GM23338 (cell line): ENCODE data around the gene UNC79. TPM values are rescaled to one million over a fixed set of nuclear protein-coding genes. Genes with fewer than 3 reads are reported as not detected.

Source experiments
- ATAC-seq: fragments of 200-7000 bp; cut with Tn5 transposase; 3 replicates; pipeline ENCODE4 v1.9.1; 2020
- DNase-seq: peaks from one replicate; pipeline ENCODE4 v3.0.0-alpha.2; 2015; ENCODE audit warnings: low spot score
- H2AFZ ChIP-seq: fragments of 200-600 bp; sonication (generic); 2 replicates; pipeline ENCODE4 v1.8.0; 2016; ENCODE audit warnings: antibody characterized with exemption, mild to moderate bottlenecking, moderate library complexity
- H3F3A ChIP-seq: fragments of 200-600 bp; sonication (generic); replicated peaks from 2 replicates; pipeline ENCODE4 v1.8.0; 2017; ENCODE audit warnings: antibody characterized with exemption, mixed run types, low read depth
- H3K27ac ChIP-seq: fragments of 200-600 bp; sonication (generic); 2 replicates; pipeline ENCODE4 v1.6.1; 2016; ENCODE audit warnings: low read depth
- H3K27me3 ChIP-seq: fragments of 200-600 bp; sonication (generic); 2 replicates; pipeline ENCODE4 v1.8.0; 2016; ENCODE audit warnings: mild to moderate bottlenecking, mixed run types, moderate library complexity; ENCODE audit not compliant: insufficient read depth
- H3K36me3 ChIP-seq: fragments of 200-600 bp; sonication (generic); 2 replicates; pipeline ENCODE4 v1.8.0; 2016; ENCODE audit warnings: mild to moderate bottlenecking; ENCODE audit not compliant: insufficient read depth
- H3K4me1 ChIP-seq: fragments of 200-600 bp; sonication (generic); 2 replicates; pipeline ENCODE4 v1.8.0; 2016; ENCODE audit warnings: mild to moderate bottlenecking, moderate library complexity; ENCODE audit not compliant: insufficient read depth
- H3K4me2 ChIP-seq: fragments of 200-600 bp; sonication (generic); 2 replicates; pipeline ENCODE4 v1.7.1; 2017; ENCODE audit warnings: mixed run types
- H3K4me3 ChIP-seq: fragments of 200-600 bp; sonication (generic); 2 replicates; pipeline ENCODE4 v1.6.1; 2016; ENCODE audit warnings: mixed run types
- H3K79me2 ChIP-seq: fragments of 200-600 bp; sonication (generic); replicated peaks from 2 replicates; pipeline ENCODE4 v1.8.0; 2017; ENCODE audit warnings: mild to moderate bottlenecking; ENCODE audit not compliant: insufficient read depth
- H3K9me2 ChIP-seq: fragments of 200-600 bp; sonication (generic); 2 replicates; pipeline ENCODE4 v1.8.0; 2017; ENCODE audit not compliant: insufficient read depth
- H4K20me1 ChIP-seq: fragments of 200-600 bp; sonication (generic); replicated peaks from 2 replicates; pipeline ENCODE4 v1.8.0; 2017; ENCODE audit warnings: mild to moderate bottlenecking; ENCODE audit not compliant: insufficient read depth
- H3K27ac Mint-ChIP-seq: 2 replicates; pipeline ENCODE4 v1.8.0; 2020; ENCODE audit warnings: inconsistent platforms, mild to moderate bottlenecking, moderate library complexity, mixed read lengths
- H3K27me3 Mint-ChIP-seq: 3 replicates; pipeline ENCODE4 v1.8.0; 2022; ENCODE audit warnings: low read depth, mild to moderate bottlenecking, moderate library complexity, mixed read lengths, inconsistent platforms; ENCODE audit not compliant: insufficient read depth, poor library complexity
- H3K36me3 Mint-ChIP-seq: 3 replicates; pipeline ENCODE4 v1.8.0; 2021; ENCODE audit warnings: low read depth, mild to moderate bottlenecking, inconsistent platforms, moderate library complexity, mixed read lengths
- H3K4me1 Mint-ChIP-seq: 3 replicates; pipeline ENCODE4 v1.8.0; 2020; ENCODE audit warnings: mild to moderate bottlenecking, inconsistent platforms, mixed read lengths
- H3K4me3 Mint-ChIP-seq: 3 replicates; pipeline ENCODE4 v1.8.0; 2021; ENCODE audit warnings: moderate library complexity, mild to moderate bottlenecking, inconsistent platforms, mixed read lengths
- H3K9me3 Mint-ChIP-seq: 3 replicates; pipeline ENCODE4 v1.8.0; 2020; ENCODE audit warnings: moderate library complexity, mild to moderate bottlenecking, inconsistent platforms, mixed read lengths
- CTCF ChIP-seq, 2 experiments: fragments of 200-600 bp in 1 of 2; sonication (generic) in 1 of 2; conservative IDR thresholded peaks; 2 replicates each; pipeline versions ENCODE4 v1.5.1 to v1.6.1; 2016 to 2017; ENCODE audit warnings: antibody characterized with exemption in 2 of 2, low read depth in 2 of 2, mild to moderate bottlenecking in 2 of 2, moderate library complexity in 1 of 2
- EZH2 ChIP-seq: fragments of 200-600 bp; sonication (generic); IDR thresholded peaks from one replicate; pipeline ENCODE4 v1.8.0; 2017; ENCODE audit warnings: antibody characterized with exemption, mild to moderate bottlenecking, low read depth; ENCODE audit not compliant: unreplicated experiment
- EZH2phosphoT487 ChIP-seq: fragments of 200-600 bp; sonication (generic); IDR thresholded peaks from one replicate; pipeline ENCODE4 v1.8.1; 2018; ENCODE audit warnings: antibody characterized with exemption; ENCODE audit not compliant: unreplicated experiment
- NANOG ChIP-seq: IDR thresholded peaks from 2 replicates; pipeline ENCODE4 v1.6.1; 2016; ENCODE audit warnings: antibody characterized with exemption, borderline replicate concordance
- POLR2AphosphoS5 ChIP-seq: IDR thresholded peaks from 2 replicates; pipeline ENCODE4 v1.6.1; 2016; ENCODE audit warnings: antibody characterized with exemption, low read depth
- ZNF114 ChIP-seq: fragments of 250-450 bp; sonication (Bioruptor Pico); IDR thresholded peaks from 2 replicates; pipeline ENCODE4 v1.5.0; 2020; ENCODE audit warnings: mild to moderate bottlenecking, moderate library complexity
- ZNF331 ChIP-seq: fragments of 250-450 bp; sonication (Bioruptor Pico); IDR thresholded peaks from 2 replicates; pipeline ENCODE4 v1.5.0; 2020; ENCODE audit warnings: low read depth, mild to moderate bottlenecking, moderate library complexity
- polyA plus RNA-seq: library from polyadenylated mRNA; unstranded; fragments of >200 nt; fragmentation: Nextera tagmentation; extraction: Ambion mirVana; gene quantifications from 2 replicates; pipeline ENCODE4 v1.2.1, GENCODE V29; 2016
- total RNA-seq: library from RNA; depleted of rRNA; stranded (reverse); fragments of >200 nt; shearing (Covaris generic); gene quantifications from 2 replicates; pipeline ENCODE4 v1.2.3, GENCODE V29; 2014
- TF ChIP-seq, protein P1 (sequence below): IDR thresholded peaks from 2 replicates; pipeline ENCODE4 v1.6.1; 2016; ENCODE audit warnings: antibody characterized with exemption
- TF ChIP-seq, protein P2 (sequence below): fragments of 250-450 bp; sonication (Bioruptor Pico); IDR thresholded peaks from 2 replicates; pipeline ENCODE4 v1.5.0; 2020; ENCODE audit warnings: mild to moderate bottlenecking, moderate library complexity

The UNC79 gene
- total and polyA plus RNA-seq, 2 experiments from 2014 or later: 1.8 to 3.6 TPM

- TF ChIP-seq CTCF (conservative IDR thresholded peaks at IDR 0.05; ENCODE audit: low read depth in 2 of 2): no peak
- TF ChIP-seq, protein P1, sequence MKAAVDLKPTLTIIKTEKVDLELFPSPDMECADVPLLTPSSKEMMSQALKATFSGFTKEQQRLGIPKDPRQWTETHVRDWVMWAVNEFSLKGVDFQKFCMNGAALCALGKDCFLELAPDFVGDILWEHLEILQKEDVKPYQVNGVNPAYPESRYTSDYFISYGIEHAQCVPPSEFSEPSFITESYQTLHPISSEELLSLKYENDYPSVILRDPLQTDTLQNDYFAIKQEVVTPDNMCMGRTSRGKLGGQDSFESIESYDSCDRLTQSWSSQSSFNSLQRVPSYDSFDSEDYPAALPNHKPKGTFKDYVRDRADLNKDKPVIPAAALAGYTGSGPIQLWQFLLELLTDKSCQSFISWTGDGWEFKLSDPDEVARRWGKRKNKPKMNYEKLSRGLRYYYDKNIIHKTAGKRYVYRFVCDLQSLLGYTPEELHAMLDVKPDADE: no peak
Observed at GRCh38 chr14:93665169-93665568, 234.4 kb downstream of the UNC79 start (continued).

- Mint-ChIP-seq H3K4me3 (no peak overlapping the region), H3K27ac (no peak overlapping the region), H3K27me3 (peaks cover 5% of the 10 kb centered on the region), H3K4me1 (peaks cover 3% of the 10 kb centered on the region; the same call in 2 of the 3 replicates), H3K36me3 (peaks cover 24% of the 10 kb centered on the region), H3K9me3 (peaks cover 14% of the 10 kb centered on the region)
- Histone ChIP-seq H3K27ac (no peak overlapping the region), H3K4me3 (no peak overlapping the region), H3K9me2 (0 out of 2 replicates have a peak, but pooled peaks cover 9% of the 10 kb centered on the region), H3K4me2 (no peak overlapping the region), H4K20me1 (no peaks in the 10 kb centered on the region), H3K4me1 (no peaks in the 10 kb centered on the region), H2AFZ (no peak overlapping the region), H3K79me2 (no peaks in the 10 kb centered on the region), H3K27me3 (no peaks in the 10 kb centered on the region), H3K36me3 (peaks cover 19% of the 10 kb centered on the region), H3F3A (no peaks in the 10 kb centered on the region)
- DNase-seq (no peak), ATAC-seq (no peak)
- TF ChIP-seq ZNF114 (CRISPR knock-in tag) (no peak), POLR2AphosphoS5 (no peak), NANOG (no peak), EZH2phosphoT487 (no peak), EZH2 (no peak), ZNF331 (CRISPR knock-in tag) (no peak)
- TF ChIP-seq, protein P2, sequence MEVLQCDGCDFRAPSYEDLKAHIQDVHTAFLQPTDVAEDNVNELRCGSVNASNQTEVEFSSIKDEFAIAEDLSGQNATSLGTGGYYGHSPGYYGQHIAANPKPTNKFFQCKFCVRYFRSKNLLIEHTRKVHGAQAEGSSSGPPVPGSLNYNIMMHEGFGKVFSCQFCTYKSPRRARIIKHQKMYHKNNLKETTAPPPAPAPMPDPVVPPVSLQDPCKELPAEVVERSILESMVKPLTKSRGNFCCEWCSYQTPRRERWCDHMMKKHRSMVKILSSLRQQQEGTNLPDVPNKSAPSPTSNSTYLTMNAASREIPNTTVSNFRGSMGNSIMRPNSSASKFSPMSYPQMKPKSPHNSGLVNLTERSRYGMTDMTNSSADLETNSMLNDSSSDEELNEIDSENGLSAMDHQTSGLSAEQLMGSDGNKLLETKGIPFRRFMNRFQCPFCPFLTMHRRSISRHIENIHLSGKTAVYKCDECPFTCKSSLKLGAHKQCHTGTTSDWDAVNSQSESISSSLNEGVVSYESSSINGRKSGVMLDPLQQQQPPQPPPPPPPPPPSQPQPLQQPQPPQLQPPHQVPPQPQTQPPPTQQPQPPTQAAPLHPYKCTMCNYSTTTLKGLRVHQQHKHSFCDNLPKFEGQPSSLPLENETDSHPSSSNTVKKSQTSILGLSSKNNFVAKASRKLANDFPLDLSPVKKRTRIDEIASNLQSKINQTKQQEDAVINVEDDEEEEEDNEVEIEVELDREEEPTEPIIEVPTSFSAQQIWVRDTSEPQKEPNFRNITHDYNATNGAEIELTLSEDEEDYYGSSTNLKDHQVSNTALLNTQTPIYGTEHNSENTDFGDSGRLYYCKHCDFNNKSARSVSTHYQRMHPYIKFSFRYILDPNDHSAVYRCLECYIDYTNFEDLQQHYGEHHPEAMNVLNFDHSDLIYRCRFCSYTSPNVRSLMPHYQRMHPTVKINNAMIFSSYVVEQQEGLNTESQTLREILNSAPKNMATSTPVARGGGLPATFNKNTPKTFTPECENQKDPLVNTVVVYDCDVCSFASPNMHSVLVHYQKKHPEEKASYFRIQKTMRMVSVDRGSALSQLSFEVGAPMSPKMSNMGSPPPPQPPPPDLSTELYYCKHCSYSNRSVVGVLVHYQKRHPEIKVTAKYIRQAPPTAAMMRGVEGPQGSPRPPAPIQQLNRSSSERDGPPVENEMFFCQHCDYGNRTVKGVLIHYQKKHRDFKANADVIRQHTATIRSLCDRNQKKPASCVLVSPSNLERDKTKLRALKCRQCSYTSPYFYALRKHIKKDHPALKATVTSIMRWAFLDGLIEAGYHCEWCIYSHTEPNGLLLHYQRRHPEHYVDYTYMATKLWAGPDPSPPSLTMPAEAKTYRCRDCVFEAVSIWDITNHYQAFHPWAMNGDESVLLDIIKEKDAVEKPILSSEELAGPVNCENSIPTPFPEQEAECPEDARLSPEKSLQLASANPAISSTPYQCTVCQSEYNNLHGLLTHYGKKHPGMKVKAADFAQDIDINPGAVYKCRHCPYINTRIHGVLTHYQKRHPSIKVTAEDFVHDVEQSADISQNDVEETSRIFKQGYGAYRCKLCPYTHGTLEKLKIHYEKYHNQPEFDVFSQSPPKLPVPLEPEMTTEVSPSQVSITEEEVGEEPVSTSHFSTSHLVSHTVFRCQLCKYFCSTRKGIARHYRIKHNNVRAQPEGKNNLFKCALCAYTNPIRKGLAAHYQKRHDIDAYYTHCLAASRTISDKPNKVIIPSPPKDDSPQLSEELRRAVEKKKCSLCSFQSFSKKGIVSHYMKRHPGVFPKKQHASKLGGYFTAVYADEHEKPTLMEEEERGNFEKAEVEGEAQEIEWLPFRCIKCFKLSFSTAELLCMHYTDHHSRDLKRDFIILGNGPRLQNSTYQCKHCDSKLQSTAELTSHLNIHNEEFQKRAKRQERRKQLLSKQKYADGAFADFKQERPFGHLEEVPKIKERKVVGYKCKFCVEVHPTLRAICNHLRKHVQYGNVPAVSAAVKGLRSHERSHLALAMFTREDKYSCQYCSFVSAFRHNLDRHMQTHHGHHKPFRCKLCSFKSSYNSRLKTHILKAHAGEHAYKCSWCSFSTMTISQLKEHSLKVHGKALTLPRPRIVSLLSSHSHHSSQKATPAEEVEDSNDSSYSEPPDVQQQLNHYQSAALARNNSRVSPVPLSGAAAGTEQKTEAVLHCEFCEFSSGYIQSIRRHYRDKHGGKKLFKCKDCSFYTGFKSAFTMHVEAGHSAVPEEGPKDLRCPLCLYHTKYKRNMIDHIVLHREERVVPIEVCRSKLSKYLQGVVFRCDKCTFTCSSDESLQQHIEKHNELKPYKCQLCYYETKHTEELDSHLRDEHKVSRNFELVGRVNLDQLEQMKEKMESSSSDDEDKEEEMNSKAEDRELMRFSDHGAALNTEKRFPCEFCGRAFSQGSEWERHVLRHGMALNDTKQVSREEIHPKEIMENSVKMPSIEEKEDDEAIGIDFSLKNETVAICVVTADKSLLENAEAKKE (CRISPR knock-in tag): no peak
Observed at GRCh38 chr14:93669632-93670031, 238.9 kb downstream of the UNC79 start.
